ENCODE measurements around the gene PER1. TPM values are rescaled to one million over a fixed set of nuclear protein-coding genes. Genes with fewer than 3 reads are reported as not detected.

Gene PER1
- total and polyA plus RNA-seq, 9 of the 15 experiments (the other 6 are each of a cell fraction or from before 2014, with no cell fraction given): 0.13 to 26.0 (median 3.4) TPM

- TF ChIP-seq HMGXB4 (CRISPR knock-in tag; IDR thresholded peaks at IDR 0.05): no peak
- no peak for TF ChIP-seq ILF3 (IDR thresholded peaks at IDR 0.05; ENCODE audit: borderline replicate concordance)
- peak; percentile 62 for TF ChIP-seq JUND (IDR thresholded peaks at IDR 0.05; ENCODE audit: borderline replicate concordance, low read depth, low read length)
- TF ChIP-seq JUND (tag; IDR thresholded peaks at IDR 0.05; ENCODE audit: borderline replicate concordance, low read depth, low read length): peak; percentile 67; the same call in 1 of the 3 replicates
- no peak for TF ChIP-seq PML (IDR thresholded peaks at IDR 0.05; ENCODE audit: low read length)
- no peak for TF ChIP-seq ZNF280B (CRISPR knock-in tag; IDR thresholded peaks at IDR 0.05)
- no peak for TF ChIP-seq SMAD2 (IDR thresholded peaks at IDR 0.05; ENCODE audit: low read depth, low read length)
- TF ChIP-seq CREB3 (tag; conservative IDR thresholded peaks at IDR 0.05; ENCODE audit: low read depth): no peak
- peak in 1 of 2 experiments; percentile 54; a peak in 1 of 3 replicates for TF ChIP-seq CBX3 (IDR thresholded peaks at IDR 0.05; ENCODE audit: borderline replicate concordance in 1 of 2, low read length in 2 of 2)
- TF ChIP-seq CBFB (CRISPR knock-in tag; IDR thresholded peaks at IDR 0.05): no peak
- no peak for TF ChIP-seq KLF1 (tag; IDR thresholded peaks at IDR 0.05)
- no peak for TF ChIP-seq GTF2A2 (tag; IDR thresholded peaks at IDR 0.05)
- TF ChIP-seq ZNF41 (CRISPR knock-in tag; conservative IDR thresholded peaks at IDR 0.05): no peak
- no peak for TF ChIP-seq CEBPG (CRISPR knock-in tag; IDR thresholded peaks at IDR 0.05)
- no peak for TF ChIP-seq CEBPG (tag; conservative IDR thresholded peaks at IDR 0.05 in 1 of 2, IDR thresholded peaks at IDR 0.05 in 1 of 2)
- peak; percentile 81 for TF ChIP-seq VEZF1 (CRISPR knock-in tag; IDR thresholded peaks at IDR 0.05)
- no peak for TF ChIP-seq MCM5 (IDR thresholded peaks at IDR 0.05; ENCODE audit: low read depth)
- no peak for TF ChIP-seq E2F8 (IDR thresholded peaks at IDR 0.05; ENCODE audit: low read depth, partially characterized antibody)
- no peak for TF ChIP-seq CHD2 (IDR thresholded peaks at IDR 0.05; ENCODE audit: low read depth, low read length)
Measured at GRCh38 chr17:8153957-8154607, 1.9 kb upstream of the PER1 start (continued).

Data from K562 (cell line).